Activated naive CD4-positive, alpha-beta T cell treated with anti-CD3 and anti-CD28 coated beads for 36 hours (primary cell): ENCODE data around the gene TDRD7. TPM values are rescaled to one million over a fixed set of nuclear protein-coding genes. Genes with fewer than 3 reads are reported as not detected.

Experiments
- CTCF ChIA-PET: fragments of 350-600 bp; sonication (Branson Sonifier 250); formaldehyde crosslinking; loops from one replicate; lab custom pipeline; 2021; ENCODE audit warnings: antibody characterized with exemption; lab: Charles Lee
- DNase-seq: peaks from one replicate; pipeline ENCODE4 v3.0.0-alpha.2; 2020
- H3K27ac Mint-ChIP-seq: one replicate; pipeline ENCODE4 v1.8.0; 2021; ENCODE audit warnings: mild to moderate bottlenecking, mixed read lengths
- H3K27me3 Mint-ChIP-seq: one replicate; pipeline ENCODE4 v1.8.0; 2021; ENCODE audit warnings: low read depth, mixed read lengths
- H3K36me3 Mint-ChIP-seq: one replicate; pipeline ENCODE4 v1.8.0; 2021; ENCODE audit warnings: low read depth, mixed read lengths
- H3K4me1 Mint-ChIP-seq: one replicate; pipeline ENCODE4 v1.8.0; 2021; ENCODE audit warnings: low read depth, mixed read lengths
- H3K4me3 Mint-ChIP-seq: one replicate; pipeline ENCODE4 v1.8.0; 2021; ENCODE audit warnings: mild to moderate bottlenecking, moderate library complexity, mixed read lengths
- H3K9me3 Mint-ChIP-seq: one replicate; pipeline ENCODE4 v1.8.0; 2021; ENCODE audit warnings: mixed read lengths
- intact Hi-C: fragments of 100-400 bp; cut with micrococcal nuclease; formaldehyde crosslinking; loops from one replicate; pipeline ENCODE4 v1.15.1; 2023
- total RNA-seq, 2 experiments: library from RNA; stranded (reverse); gene quantifications; one replicate each; pipeline ENCODE4 v1.2.3, GENCODE V29; 2021

Gene TDRD7, protein sequence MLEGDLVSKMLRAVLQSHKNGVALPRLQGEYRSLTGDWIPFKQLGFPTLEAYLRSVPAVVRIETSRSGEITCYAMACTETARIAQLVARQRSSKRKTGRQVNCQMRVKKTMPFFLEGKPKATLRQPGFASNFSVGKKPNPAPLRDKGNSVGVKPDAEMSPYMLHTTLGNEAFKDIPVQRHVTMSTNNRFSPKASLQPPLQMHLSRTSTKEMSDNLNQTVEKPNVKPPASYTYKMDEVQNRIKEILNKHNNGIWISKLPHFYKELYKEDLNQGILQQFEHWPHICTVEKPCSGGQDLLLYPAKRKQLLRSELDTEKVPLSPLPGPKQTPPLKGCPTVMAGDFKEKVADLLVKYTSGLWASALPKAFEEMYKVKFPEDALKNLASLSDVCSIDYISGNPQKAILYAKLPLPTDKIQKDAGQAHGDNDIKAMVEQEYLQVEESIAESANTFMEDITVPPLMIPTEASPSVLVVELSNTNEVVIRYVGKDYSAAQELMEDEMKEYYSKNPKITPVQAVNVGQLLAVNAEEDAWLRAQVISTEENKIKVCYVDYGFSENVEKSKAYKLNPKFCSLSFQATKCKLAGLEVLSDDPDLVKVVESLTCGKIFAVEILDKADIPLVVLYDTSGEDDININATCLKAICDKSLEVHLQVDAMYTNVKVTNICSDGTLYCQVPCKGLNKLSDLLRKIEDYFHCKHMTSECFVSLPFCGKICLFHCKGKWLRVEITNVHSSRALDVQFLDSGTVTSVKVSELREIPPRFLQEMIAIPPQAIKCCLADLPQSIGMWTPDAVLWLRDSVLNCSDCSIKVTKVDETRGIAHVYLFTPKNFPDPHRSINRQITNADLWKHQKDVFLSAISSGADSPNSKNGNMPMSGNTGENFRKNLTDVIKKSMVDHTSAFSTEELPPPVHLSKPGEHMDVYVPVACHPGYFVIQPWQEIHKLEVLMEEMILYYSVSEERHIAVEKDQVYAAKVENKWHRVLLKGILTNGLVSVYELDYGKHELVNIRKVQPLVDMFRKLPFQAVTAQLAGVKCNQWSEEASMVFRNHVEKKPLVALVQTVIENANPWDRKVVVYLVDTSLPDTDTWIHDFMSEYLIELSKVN
- 1 to 10 TPM; 6.9 to 7.4 TPM for total RNA-seq

DNA sequence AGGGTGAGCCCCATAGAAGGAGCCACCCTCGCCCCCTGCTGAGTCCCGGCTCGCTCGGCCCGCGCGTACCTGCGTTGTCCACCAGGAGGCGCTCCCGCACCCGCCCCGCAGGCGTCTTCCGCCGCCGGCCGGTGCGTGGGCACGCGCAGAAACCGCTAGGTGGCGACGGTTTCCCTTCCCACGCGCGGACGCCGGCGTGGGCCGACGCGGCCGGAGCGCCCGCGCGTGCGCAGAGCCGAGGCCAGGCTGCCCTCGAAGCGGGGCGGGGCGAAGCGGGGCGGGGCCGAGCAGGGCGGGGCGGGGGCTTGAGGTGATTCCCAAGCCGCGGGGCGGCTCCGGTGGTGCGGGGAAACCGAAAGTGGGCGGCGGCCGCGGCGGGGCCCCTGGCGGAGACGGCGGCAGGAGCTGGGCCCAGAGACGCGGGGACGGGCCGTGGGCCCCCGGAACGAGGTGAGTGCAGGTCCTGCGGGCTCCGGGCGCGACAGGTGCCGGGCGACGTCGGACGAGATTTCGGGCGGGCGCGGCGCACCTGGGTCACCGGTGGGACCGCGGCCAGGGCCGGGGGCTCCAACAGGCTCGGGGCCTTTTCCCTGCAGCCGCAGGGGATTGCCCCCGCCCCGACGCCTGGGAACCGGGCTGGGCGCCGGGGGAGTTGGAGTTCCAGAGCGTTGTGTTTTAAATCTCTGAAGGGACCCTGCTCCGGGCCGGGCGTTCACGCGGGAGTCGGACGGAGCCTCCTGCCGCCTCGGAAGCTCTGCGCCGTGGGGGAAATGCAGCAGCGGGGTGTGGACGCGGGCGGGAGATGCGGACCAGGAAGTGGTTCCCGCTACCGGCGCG, at the start of gene TDRD7:
Gene TDRD7 (plus strand): TSS at position 308 of the 837 bp plus-strand sequence. CDS start 16,370 bp downstream, outside the sequence.
- DNase-seq: peak; percentile 85
- Mint-ChIP-seq H3K4me1 (peaks cover 13% of the 10 kb centered on the region), H3K4me3 (peak within 1 kb of the TSS; percentile 79), H3K9me3 (no peaks in the 10 kb centered on the region), H3K27ac (peak within 1 kb of the TSS; percentile 44), H3K27me3 (peaks cover 9% of the 10 kb centered on the region), H3K36me3 (no peaks in the 10 kb centered on the region)
- intact Hi-C loops: loop anchor here (1.0 to 5.0 kb wide), 5 partner anchors 89 to 440 kb away; partner anchors contain the start of genes FOXE1 and TMOD1
- CTCF ChIA-PET: interaction anchor here (0.6 to 4.0 kb wide), 15 partner anchors 10 to 229 kb away, joined by 3 to 32 read pairs (median 4); partner anchors contain the start of gene TMOD1

DNA sequence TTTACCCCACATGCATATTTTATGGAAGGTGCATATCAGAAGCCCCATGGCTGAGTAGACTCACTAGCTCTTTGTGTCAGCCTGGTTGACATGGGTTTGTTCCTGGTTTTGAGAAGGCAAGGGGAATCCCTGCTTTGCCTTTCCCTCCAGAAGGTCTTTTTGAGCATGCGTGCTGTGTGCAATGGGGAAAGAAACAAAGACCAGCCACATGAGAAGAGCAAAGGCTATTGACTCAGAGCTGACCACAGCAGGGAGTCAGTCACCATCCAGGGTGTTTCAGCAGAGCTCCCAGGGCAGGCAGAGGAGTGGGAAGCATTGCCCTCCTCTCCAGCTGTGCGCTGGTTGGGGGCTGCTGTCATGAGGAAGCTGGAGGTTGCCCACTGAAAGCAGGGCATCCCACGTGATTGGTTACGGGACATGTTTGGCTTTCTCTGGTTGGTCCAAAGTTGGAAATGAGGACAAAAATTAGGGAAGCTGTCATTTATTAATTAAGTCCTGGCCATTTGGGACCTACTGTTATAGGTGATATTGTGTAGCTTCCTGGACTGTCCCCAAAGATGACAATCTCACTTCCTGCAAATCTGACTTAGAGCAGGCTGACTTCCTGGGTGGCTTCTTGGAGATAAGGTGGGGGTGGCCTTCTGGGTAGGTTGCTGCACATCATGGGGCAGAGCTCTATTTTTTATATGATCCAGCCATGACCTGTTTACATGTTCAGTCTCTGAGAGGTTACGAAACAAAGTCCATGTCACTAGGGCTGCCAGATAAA, 48.9 kb upstream of the TDRD7 start:
- CTCF ChIA-PET: interaction anchor here (0.5 kb wide), 1 partner anchor 1035 kb away, joined by 4 read pairs; no protein-coding TSS in a partner anchor
- Mint-ChIP-seq H3K4me3 (no peak overlapping the region), H3K27me3 (no peaks in the 10 kb centered on the region), H3K36me3 (peaks cover 8% of the 10 kb centered on the region), H3K27ac (no peak overlapping the region), H3K4me1 (no peaks in the 10 kb centered on the region), H3K9me3 (no peaks in the 10 kb centered on the region)
- no peak for DNase-seq
- intact Hi-C loops: no loop called here

DNA sequence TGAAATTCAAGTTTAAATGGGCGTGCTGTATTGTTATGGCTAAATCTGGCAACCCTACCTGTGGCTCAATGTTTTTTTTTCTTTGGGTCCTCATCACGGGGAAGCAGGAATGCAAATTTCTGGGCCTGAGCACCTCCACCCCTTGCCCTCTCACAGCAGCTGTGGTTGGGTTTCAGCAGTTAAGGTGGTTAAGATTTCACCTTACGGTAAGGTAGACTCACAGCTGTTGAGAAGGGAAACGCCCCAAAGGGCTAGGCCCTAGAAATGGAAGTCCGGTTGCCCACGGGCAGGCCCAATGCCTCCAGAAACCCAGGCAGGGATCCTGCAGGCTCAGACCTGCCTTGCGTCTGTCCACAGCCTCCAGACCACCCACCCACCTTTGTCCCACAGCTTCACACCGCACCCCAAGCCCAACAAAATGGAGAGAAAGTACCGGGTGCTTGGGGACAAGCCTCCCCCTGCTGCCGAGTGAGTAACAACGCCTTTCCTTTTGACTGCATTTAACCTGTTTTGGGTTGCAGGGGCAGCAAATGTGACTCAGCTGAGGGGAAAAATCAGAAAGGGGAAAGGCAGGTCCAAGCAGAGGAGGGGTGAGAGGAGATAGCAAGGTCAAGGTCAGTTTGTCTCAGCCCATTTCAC, 48.1 kb upstream of the TDRD7 start:
- Mint-ChIP-seq H3K4me1 (no peaks in the 10 kb centered on the region), H3K27me3 (no peaks in the 10 kb centered on the region), H3K36me3 (peaks cover 8% of the 10 kb centered on the region), H3K27ac (no peak overlapping the region), H3K4me3 (no peak overlapping the region), H3K9me3 (peaks cover 3% of the 10 kb centered on the region)
- CTCF ChIA-PET: interaction anchor here (0.8 kb wide), 1 partner anchor 34 kb away, joined by 3 read pairs; no protein-coding TSS in a partner anchor
- no peak for DNase-seq
- intact Hi-C loops: no loop called here

DNA sequence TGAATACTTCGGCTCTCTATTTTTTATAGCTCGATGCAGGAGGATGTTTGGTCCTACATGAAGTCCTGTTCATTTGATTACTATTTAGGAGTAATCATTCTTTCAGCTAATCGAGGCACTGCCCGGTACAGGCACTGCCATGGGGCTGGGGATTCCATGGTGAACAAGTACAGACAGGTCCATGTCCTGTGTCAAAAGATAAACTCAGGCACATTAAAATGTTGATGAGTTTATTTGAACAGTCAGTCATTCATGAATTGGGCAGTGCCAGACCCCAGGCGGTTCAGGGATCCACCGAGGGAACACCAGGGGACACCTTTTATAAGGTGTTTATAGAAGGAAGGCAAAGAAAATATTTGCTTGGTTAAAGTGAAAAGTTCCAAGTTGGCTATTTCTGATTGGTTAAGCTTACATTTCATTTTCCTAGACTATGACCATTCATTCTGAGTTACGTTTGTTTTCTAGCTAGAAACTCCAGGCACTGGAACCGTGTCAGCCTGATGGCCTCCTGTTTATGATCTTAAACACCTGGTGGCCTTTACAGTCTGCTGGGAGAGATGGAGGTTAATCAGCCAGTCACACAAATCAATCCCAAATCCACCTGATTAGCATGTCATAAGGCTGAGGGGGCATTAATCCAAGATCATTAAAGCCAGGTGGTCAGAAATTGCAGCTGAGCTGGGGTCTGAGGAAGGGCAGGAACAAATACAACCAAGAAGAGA, 47.0 kb upstream of the TDRD7 start:
- CTCF ChIA-PET: interaction anchor here (0.8 to 1.0 kb wide), 2 partner anchors 33 to 47 kb away, joined by 3 read pairs; no protein-coding TSS in a partner anchor
- DNase-seq: no peak
- Mint-ChIP-seq H3K9me3 (peaks cover 6% of the 10 kb centered on the region), H3K36me3 (peaks cover 14% of the 10 kb centered on the region), H3K27me3 (no peaks in the 10 kb centered on the region), H3K4me3 (no peak overlapping the region), H3K4me1 (no peaks in the 10 kb centered on the region), H3K27ac (no peak overlapping the region)
- intact Hi-C loops: no loop called here

DNA sequence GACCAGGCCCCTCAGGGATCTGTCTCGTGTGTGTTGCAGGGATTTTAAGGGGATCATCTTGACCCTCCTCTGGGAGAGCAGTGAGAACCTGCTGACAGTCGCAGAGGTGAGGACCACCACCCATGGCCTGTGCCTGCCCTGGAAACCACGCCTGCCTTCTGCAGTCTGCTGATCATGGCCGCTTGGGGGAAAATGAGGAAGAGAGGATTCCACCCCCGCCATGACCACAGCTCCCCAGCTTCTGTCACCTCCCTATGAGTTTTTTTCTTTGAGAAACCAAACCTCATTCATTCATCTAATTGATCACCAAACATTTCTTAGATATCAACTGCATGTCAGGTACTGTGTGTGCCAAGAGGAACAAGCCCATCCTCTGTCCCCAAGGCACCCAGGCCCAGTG, 46.3 kb upstream of the TDRD7 start:
- CTCF ChIA-PET: interaction anchor here (1.0 kb wide), 1 partner anchor 47 kb away, joined by 3 read pairs; no protein-coding TSS in a partner anchor
- intact Hi-C loops: no loop called here
- H3K27ac Mint-ChIP-seq: no peak overlapping the region

DNA sequence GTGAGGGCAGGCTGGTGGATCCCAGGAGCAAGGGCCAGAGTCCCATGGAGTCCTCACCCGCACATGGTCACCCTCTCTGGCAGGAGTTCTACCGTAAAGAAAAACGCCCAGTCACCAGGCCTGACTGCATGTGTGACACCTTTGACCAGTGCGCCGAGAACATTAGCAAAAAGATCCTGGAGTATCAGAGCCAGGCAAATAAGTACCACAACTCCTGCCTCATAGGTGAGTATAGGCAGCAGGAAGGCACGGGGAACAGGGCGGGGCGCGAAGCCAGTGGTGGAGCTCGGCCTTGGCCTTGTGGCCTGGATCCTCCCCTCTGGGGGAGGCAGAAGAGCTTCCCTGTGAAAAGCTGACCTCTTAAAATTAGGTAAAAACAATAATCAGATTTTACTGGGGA, 45.4 kb upstream of the TDRD7 start:
- H3K27me3 Mint-ChIP-seq: no peaks in the 10 kb centered on the region
- no peak for DNase-seq
- peaks cover 6% of the 10 kb centered on the region for H3K9me3 Mint-ChIP-seq
- H3K4me1 Mint-ChIP-seq: no peaks in the 10 kb centered on the region
- peaks cover 20% of the 10 kb centered on the region for H3K36me3 Mint-ChIP-seq
- H3K27ac Mint-ChIP-seq: no peak overlapping the region
- CTCF ChIA-PET: no interaction called here
- H3K4me3 Mint-ChIP-seq: no peak overlapping the region
- intact Hi-C loops: no loop called here

More for the DNA sequence above, 46.3 kb upstream of the TDRD7 start:
- no peak for DNase-seq
- Mint-ChIP-seq H3K27me3 (no peaks in the 10 kb centered on the region), H3K36me3 (peaks cover 20% of the 10 kb centered on the region), H3K4me3 (no peak overlapping the region), H3K4me1 (no peaks in the 10 kb centered on the region), H3K9me3 (peaks cover 6% of the 10 kb centered on the region)

DNA sequence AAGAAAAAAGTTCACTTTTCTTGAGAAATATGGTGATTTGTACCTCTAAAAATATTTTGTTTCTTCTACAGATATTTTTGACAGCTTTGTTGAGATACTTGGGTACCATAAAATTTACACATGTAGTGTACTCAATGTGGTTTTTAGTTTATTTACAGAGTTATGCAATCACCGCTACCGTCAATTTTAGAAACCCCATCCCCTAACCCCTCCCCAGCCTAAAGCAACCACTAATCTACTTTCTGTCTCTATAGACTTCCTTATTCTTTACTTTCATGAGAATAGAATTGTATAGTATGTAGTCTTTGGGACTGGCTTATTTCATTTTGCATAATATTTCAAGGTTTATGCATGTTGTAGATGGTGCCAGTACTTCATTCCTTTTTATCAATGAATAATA, 45.0 kb upstream of the TDRD7 start:
- Mint-ChIP-seq H3K4me3 (no peak overlapping the region), H3K27ac (no peak overlapping the region), H3K4me1 (no peaks in the 10 kb centered on the region), H3K9me3 (peaks cover 6% of the 10 kb centered on the region), H3K36me3 (peaks cover 20% of the 10 kb centered on the region), H3K27me3 (no peaks in the 10 kb centered on the region)
- CTCF ChIA-PET: no interaction called here
- intact Hi-C loops: no loop called here
- no peak for DNase-seq

DNA sequence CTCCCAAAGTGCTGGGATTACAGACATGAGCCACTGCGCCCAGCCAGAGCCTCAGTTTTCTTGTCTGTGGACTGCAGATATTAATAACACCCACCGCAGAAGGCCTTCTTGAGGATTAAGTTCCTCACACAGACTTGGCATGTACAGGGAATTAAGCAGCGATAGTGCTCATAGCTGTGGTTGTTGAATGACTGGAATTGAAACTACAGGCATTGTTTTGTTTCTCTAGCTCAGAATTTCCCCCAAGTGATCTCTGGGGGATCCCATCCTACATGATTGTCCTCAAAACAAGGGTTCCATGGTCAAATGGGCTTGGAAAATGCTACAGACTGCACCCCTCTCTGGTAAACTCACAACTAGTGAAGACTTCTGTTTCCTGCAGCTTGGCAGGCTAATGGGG, 44.2 kb upstream of the TDRD7 start:
- Mint-ChIP-seq H3K36me3 (peaks cover 20% of the 10 kb centered on the region), H3K4me3 (no peak overlapping the region), H3K27ac (no peak overlapping the region), H3K27me3 (no peaks in the 10 kb centered on the region), H3K4me1 (no peaks in the 10 kb centered on the region), H3K9me3 (peaks cover 6% of the 10 kb centered on the region)
- CTCF ChIA-PET: interaction anchor here (0.9 kb wide), 1 partner anchor 138 kb away, joined by 3 read pairs; no protein-coding TSS in a partner anchor
- intact Hi-C loops: no loop called here
- no peak for DNase-seq

DNA sequence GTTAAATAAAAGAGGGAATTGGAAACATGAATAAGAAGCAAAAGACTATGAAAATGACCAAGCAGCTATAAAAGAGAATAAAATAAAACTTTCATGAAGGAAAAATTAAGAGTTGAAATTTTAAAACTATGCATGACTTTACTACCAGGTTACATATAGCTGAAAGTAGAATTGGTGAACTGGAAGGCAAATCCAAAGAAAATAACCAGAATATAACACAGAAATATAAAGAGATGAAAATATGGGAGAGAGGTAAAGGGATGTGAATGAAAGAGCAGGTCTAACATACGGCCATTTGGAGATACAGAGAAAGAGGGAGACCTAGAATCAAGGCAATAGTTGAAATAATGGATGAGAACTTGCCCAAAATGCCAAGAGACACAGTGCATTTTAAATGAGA, 42.9 kb upstream of the TDRD7 start:
- Mint-ChIP-seq H3K27ac (no peak overlapping the region), H3K4me3 (no peak overlapping the region), H3K27me3 (no peaks in the 10 kb centered on the region), H3K4me1 (no peaks in the 10 kb centered on the region), H3K36me3 (peaks cover 20% of the 10 kb centered on the region), H3K9me3 (peaks cover 6% of the 10 kb centered on the region)
- no peak for DNase-seq
- intact Hi-C loops: no loop called here
- CTCF ChIA-PET: interaction anchor here (0.9 kb wide), 1 partner anchor 230 kb away, joined by 3 read pairs; no protein-coding TSS in a partner anchor

DNA sequence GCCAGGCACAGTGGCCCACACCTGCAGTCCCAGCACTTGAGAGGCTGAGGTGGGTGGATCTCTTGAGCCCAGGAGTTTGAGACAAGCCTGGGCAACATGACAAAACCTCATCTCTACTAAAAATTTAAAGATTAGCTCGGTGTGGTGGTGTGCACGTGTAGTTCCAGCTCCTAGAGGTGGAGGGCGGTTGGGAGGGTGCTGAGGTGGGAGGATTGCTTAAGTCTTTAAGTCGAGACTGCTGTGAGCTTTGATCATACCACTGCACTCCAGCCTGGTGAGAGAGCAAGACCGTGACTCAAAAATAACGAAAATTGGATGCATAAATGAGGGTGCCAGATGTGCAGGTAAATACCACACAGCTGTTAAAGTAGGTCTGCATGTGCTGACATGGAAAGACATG, 39.3 kb upstream of the TDRD7 start:
- intact Hi-C loops: no loop called here
- no peak overlapping the region for H3K4me3 Mint-ChIP-seq
- H3K27me3 Mint-ChIP-seq: no peaks in the 10 kb centered on the region
- peaks cover 6% of the 10 kb centered on the region for H3K9me3 Mint-ChIP-seq
- H3K4me1 Mint-ChIP-seq: no peaks in the 10 kb centered on the region
- CTCF ChIA-PET: no interaction called here
- peaks cover 15% of the 10 kb centered on the region for H3K36me3 Mint-ChIP-seq
- no peak for DNase-seq
- no peak overlapping the region for H3K27ac Mint-ChIP-seq
